Endodermal cell (in vitro differentiated cells): ENCODE results near the gene TMED4. TPM values are rescaled to one million over a fixed set of nuclear protein-coding genes. Genes with fewer than 3 reads are reported as not detected.
A peak's percentile ranks its signal among the peaks of the same experiment; 100 is the strongest.

Experiments used
- DNase-seq: peaks from one replicate; pipeline ENCODE4 v3.0.0-alpha.2; 2017
- H3K27ac ChIP-seq: 2 replicates; pipeline ENCODE4 v1.5.1; 2013; ENCODE audit warnings: mild to moderate bottlenecking, low read depth, low read length, moderate library complexity
- H3K27me3 ChIP-seq: 2 replicates; pipeline ENCODE4 v1.6.1; 2013; ENCODE audit warnings: mild to moderate bottlenecking, low read length, moderate library complexity; ENCODE audit not compliant: insufficient read depth, control insufficient read depth, poor library complexity, severe bottlenecking
- H3K36me3 ChIP-seq: 2 replicates; pipeline ENCODE4 v1.7.0; 2013; ENCODE audit warnings: mild to moderate bottlenecking, low read length, moderate library complexity; ENCODE audit not compliant: control insufficient read depth, insufficient read depth
- H3K4me1 ChIP-seq: one replicate; pipeline ENCODE4 v1.7.0; 2013; ENCODE audit warnings: low read length; ENCODE audit not compliant: control insufficient read depth, insufficient read depth
- H3K4me3 ChIP-seq: 2 replicates; pipeline ENCODE4 v1.5.1; 2013; ENCODE audit warnings: mild to moderate bottlenecking, low read length, moderate library complexity
- H3K9ac ChIP-seq: 2 replicates; pipeline ENCODE4 v1.6.1; 2013; ENCODE audit warnings: mild to moderate bottlenecking, low read length, moderate library complexity; ENCODE audit not compliant: poor library complexity, severe bottlenecking; ENCODE audit errors: extremely low read depth
- H3K9me3 ChIP-seq: 2 replicates; pipeline ENCODE4 v1.6.1; 2013; ENCODE audit warnings: mild to moderate bottlenecking, low read length, moderate library complexity; ENCODE audit not compliant: control insufficient read depth
- H3K27ac Mint-ChIP-seq: 2 replicates; pipeline ENCODE4 v1.8.0; 2020; ENCODE audit warnings: mixed read lengths
- H3K27me3 Mint-ChIP-seq: 2 replicates; pipeline ENCODE4 v1.8.0; 2021; ENCODE audit warnings: mild to moderate bottlenecking, mixed read lengths; ENCODE audit not compliant: insufficient read depth
- H3K36me3 Mint-ChIP-seq: 2 replicates; pipeline ENCODE4 v1.8.0; 2020; ENCODE audit warnings: low read depth, mixed read lengths
- H3K4me1 Mint-ChIP-seq: 2 replicates; pipeline ENCODE4 v1.8.0; 2020; ENCODE audit warnings: mixed read lengths
- H3K4me3 Mint-ChIP-seq: 2 replicates; pipeline ENCODE4 v1.8.0; 2020; ENCODE audit warnings: mild to moderate bottlenecking, moderate library complexity, mixed read lengths
- H3K9me3 Mint-ChIP-seq: 2 replicates; pipeline ENCODE4 v1.8.0; 2020; ENCODE audit warnings: mild to moderate bottlenecking, mixed read lengths
- WGBS, 2 experiments: methylation state at CpG; one replicate each; pipeline versions ENCODE4 v1.1.5 to v1.1.7; 2013; ENCODE audit warnings: missing lambda C conversion rate in 2 of 2, mixed read lengths in 1 of 2; ENCODE audit not compliant: insufficient coverage in 1 of 2, insufficient read length in 1 of 2; 5-methylcytosine and 5-hydroxymethylcytosine counted together
- total RNA-seq, 2 donors: library from RNA; stranded (reverse); fragmentation: NEBNext Ultra II Directional in 1 of 2; extraction: Animal tissue kit (Norgen Biotek cat#: 25700) in 1 of 2; gene quantifications; 2 replicates in 1 of 2; 3 replicates in 1 of 2; pipeline ENCODE4 v1.2.1, GENCODE V29; 2021
- TF ChIP-seq, protein P1 (sequence below): fragments of 200-600 bp; sonication (generic); conservative IDR thresholded peaks from 2 replicates; pipeline ENCODE4 v1.5.0; 2021; ENCODE audit warnings: antibody characterized with exemption, mild to moderate bottlenecking

TMED4 gene
- total RNA-seq, 2 donors from 2014 or later: 75.4 to 109 TPM

DNA sequence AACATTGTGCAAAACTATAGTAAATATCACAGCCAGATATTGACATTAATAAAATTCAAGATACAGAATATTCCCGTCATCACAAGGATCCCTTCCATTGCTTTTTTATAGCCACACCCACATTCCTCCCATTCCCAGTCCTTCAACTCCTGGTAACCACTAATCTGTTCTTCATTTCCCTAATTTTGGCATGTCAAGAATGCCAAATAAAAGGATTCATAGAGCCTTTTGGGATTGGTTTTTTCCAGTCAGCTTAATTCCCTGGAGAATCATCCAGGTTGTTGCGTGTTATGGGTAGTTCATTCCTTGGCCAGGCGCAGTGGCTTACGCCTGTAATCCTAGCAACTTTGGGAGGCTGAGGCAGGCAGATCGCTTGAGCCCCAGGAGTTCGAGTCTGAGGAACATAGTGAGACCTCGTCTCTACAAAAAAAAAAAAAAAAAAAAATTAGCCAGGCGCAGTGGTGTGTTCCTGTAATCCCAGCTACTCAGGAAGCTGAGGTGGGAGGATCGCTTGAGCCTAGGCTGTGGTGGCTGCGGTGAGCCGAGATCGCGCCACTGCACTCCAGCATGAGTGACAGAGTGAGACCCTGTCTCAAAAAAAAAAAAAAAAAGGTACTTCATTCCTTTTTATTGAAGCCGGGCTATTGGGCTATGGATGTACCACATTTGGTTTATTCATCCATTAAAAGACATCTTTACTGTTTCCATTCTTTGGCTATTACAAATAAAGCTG lies 27.1 kb upstream of the TMED4 start:
- peaks cover 6% of the 10 kb centered on the region for H3K36me3 Mint-ChIP-seq
- no peaks in the 10 kb centered on the region for H3K27me3 Mint-ChIP-seq
- TF ChIP-seq, protein P1, sequence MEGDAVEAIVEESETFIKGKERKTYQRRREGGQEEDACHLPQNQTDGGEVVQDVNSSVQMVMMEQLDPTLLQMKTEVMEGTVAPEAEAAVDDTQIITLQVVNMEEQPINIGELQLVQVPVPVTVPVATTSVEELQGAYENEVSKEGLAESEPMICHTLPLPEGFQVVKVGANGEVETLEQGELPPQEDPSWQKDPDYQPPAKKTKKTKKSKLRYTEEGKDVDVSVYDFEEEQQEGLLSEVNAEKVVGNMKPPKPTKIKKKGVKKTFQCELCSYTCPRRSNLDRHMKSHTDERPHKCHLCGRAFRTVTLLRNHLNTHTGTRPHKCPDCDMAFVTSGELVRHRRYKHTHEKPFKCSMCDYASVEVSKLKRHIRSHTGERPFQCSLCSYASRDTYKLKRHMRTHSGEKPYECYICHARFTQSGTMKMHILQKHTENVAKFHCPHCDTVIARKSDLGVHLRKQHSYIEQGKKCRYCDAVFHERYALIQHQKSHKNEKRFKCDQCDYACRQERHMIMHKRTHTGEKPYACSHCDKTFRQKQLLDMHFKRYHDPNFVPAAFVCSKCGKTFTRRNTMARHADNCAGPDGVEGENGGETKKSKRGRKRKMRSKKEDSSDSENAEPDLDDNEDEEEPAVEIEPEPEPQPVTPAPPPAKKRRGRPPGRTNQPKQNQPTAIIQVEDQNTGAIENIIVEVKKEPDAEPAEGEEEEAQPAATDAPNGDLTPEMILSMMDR: no peak
- Histone ChIP-seq H3K9me3 (no peaks in the 10 kb centered on the region), H3K4me1 (no peaks in the 10 kb centered on the region), H3K36me3 (no peaks in the 10 kb centered on the region), H3K9ac (peak overlapping the region; percentile 32), H3K27ac (no peak overlapping the region), H3K4me3 (no peak overlapping the region), H3K27me3 (no peaks in the 10 kb centered on the region)
- 95 to 96% methylated on average over 11 to 14 of the region's 14 CpGs for WGBS, 2 experiments
- H3K9me3 Mint-ChIP-seq: no peaks in the 10 kb centered on the region
- no peak overlapping the region for H3K4me3 Mint-ChIP-seq
- H3K4me1 Mint-ChIP-seq: peaks cover 8% of the 10 kb centered on the region
- DNase-seq: no peak
- H3K27ac Mint-ChIP-seq: peak overlapping the region; percentile 84

DNA sequence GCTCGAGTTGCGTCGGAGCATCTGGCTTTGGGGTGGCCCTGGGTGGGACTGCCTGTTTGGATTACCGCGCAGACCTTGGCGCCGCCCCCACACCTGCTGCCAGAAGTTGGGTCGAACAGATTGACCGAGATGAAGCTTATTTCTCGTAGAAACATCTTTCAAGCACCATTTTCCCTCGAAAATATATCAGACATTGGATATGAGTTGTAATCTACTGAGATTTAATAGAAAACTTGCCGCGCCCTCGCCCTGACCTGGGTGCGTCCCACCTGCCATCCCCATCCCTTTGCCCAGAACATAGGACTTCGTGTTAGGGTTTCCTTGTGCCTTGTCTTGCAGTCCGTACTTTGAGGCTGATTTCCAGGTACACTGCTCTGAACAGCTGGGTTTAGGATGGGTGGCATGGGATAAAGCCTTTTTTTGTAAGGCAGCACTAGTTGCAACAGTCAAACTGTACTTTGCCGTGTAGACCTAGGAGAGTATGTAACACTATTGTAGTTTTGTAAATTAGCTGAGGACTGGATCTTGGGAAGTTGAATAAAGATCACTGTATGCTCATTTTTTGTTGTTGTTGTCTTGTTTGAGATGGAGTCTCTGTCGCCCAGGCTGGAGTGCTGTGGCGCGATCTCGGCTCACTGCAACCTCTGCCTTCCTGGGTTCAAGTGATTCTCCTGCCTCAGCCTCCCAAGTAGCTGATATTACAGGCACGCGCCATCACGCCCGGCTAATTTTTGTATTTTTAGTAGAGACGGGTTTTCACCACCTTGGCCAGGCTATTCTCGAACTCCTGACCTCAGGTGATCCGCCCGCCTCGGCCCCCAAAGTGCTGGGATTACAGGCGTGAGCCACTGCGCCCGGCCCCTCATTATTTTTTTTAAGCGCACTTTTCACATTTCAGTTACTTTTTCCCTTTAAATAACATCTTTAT lies 25.4 kb upstream of the TMED4 start:
- peaks cover 8% of the 10 kb centered on the region for H3K4me1 Mint-ChIP-seq
- H3K9me3 Mint-ChIP-seq: no peaks in the 10 kb centered on the region
- WGBS, 2 experiments: 51 to 69% methylated on average over 24 to 35 of the region's 35 CpGs
- Histone ChIP-seq H3K4me3 (peak overlapping the region; percentile 86), H3K9me3 (no peaks in the 10 kb centered on the region), H3K9ac (peak overlapping the region; percentile 85), H3K27ac (peak overlapping the region; percentile 94), H3K4me1 (no peaks in the 10 kb centered on the region), H3K36me3 (no peaks in the 10 kb centered on the region), H3K27me3 (no peaks in the 10 kb centered on the region)
- H3K4me3 Mint-ChIP-seq: peak overlapping the region; percentile 87
- TF ChIP-seq, protein P1: no peak
- peak overlapping the region; percentile 97 for H3K27ac Mint-ChIP-seq
- H3K27me3 Mint-ChIP-seq: no peaks in the 10 kb centered on the region
- H3K36me3 Mint-ChIP-seq: peaks cover 6% of the 10 kb centered on the region
- no peak for DNase-seq

DNA sequence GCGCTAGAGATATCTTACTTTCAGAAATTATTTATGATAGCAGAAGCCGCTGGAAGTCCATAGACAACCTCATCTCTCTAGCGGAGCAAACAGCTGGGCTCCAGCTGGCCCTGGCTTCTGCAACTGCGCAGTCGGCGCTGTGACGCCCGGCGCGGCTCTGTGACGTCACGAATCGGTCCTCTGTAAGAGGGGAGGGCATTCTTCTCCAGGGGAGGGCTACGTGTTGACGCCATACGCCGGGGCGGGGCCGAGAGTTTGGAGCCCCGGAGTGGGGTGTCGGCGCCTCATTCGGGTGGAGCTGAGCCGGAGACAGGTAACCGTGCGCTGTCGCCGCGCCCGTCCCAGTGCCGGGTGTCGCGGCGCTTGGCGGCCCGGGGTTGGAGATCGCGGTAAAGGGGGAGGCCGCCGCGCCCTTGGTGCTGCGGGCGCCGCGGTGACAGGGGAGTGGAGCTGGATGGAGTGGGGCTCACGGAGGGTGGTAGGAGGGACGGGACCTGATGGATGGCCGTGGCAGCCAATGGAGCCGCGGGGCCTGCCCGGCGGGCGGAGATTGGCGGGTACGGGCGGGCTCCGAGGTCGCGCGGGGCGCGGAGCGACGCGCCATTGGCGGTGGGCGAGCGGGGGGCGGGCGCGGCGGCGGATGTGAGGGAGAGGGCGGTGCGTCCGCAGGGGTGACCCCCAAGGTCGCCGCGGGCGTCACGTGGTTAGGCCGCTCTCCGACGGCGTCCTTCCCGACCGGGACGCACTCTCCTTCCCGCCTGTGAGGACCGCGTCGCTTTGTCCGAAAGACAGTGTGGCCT lies 24.5 kb upstream of the TMED4 start, which contains the start of gene OGDH:
TSS of gene OGDH (plus strand) at position 287 of the 800 bp plus-strand sequence. CDS start 17,717 bp downstream, outside the sequence.
- peak; percentile 99 for DNase-seq
- H3K27ac ChIP-seq: peak within 1 kb of the TSS; percentile 95
- TF ChIP-seq, protein P1: no peak
- no peaks in the 10 kb centered on the region for H3K9me3 Mint-ChIP-seq
- peak within 1 kb of the TSS; percentile 85 for H3K9ac ChIP-seq
- peak within 1 kb of the TSS; percentile 97 for H3K27ac Mint-ChIP-seq
- peaks cover 5% of the 10 kb centered on the region for H3K27me3 Mint-ChIP-seq
- H3K27me3 ChIP-seq: no peaks in the 10 kb centered on the region
- H3K4me1 ChIP-seq: no peaks in the 10 kb centered on the region
- no peaks in the 10 kb centered on the region for H3K9me3 ChIP-seq
- peaks cover 8% of the 10 kb centered on the region for H3K4me1 Mint-ChIP-seq
- 0% methylated on average over 18 to 93 of the region's 93 CpGs for WGBS, 2 experiments
- no peaks in the 10 kb centered on the region for H3K36me3 ChIP-seq
- peaks cover 6% of the 10 kb centered on the region for H3K36me3 Mint-ChIP-seq
- H3K4me3 Mint-ChIP-seq: peak within 1 kb of the TSS; percentile 87
- peak within 1 kb of the TSS; percentile 86 for H3K4me3 ChIP-seq
